Natural killer cell (primary cell): ENCODE results near the gene ARID4B. TPM values are rescaled to one million over a fixed set of nuclear protein-coding genes. Genes with fewer than 3 reads are reported as not detected.

Experiments used
- ATAC-seq, 3 donors: fragments of 150-1000 bp in 2 of 3; fragments of 200-7000 bp in 1 of 3; cut with Tn5 transposase; 1 replicate in 1 of 3; 2 replicates in 2 of 3; pipeline ENCODE4 v1.10.0; 2021; ENCODE audit warnings: mild to moderate bottlenecking in 2 of 3, moderate library complexity in 2 of 3
- DNase-seq, 2 donors: peaks; one replicate each; pipeline versions ENCODE4 v3.0.0 to v3.0.0-alpha.2; 2013 to 2021; ENCODE audit warnings: mixed read lengths in 1 of 2
- H3K27ac ChIP-seq: one replicate; pipeline ENCODE4 v1.5.1; 2013; ENCODE audit warnings: mild to moderate bottlenecking, low read length
- H3K27me3 ChIP-seq: one replicate; pipeline ENCODE4 v1.6.1; 2013; ENCODE audit warnings: low read length; ENCODE audit not compliant: control insufficient read depth, insufficient read depth
- H3K36me3 ChIP-seq: one replicate; pipeline ENCODE4 v1.6.1; 2013; ENCODE audit warnings: low read length; ENCODE audit not compliant: control insufficient read depth, insufficient read depth
- H3K4me1 ChIP-seq: one replicate; pipeline ENCODE4 v1.6.1; 2013; ENCODE audit warnings: low read length; ENCODE audit not compliant: control insufficient read depth, insufficient read depth
- H3K4me3 ChIP-seq: one replicate; pipeline ENCODE4 v1.5.1; 2013; ENCODE audit warnings: low read length
- H3K9me3 ChIP-seq: one replicate; pipeline ENCODE4 v1.6.1; 2013; ENCODE audit warnings: low read length; ENCODE audit not compliant: control insufficient read depth, insufficient read depth
- H3K27ac Mint-ChIP-seq, 2 donors: one replicate each; pipeline ENCODE4 v1.8.0; 2022; ENCODE audit warnings: mild to moderate bottlenecking in 2 of 2, mixed read lengths in 2 of 2, moderate library complexity in 1 of 2
- H3K27me3 Mint-ChIP-seq, 2 donors: one replicate each; pipeline ENCODE4 v1.8.0; 2022; ENCODE audit warnings: low read depth in 2 of 2, mixed read lengths in 2 of 2
- H3K36me3 Mint-ChIP-seq: one replicate; pipeline ENCODE4 v1.8.0; 2022; ENCODE audit warnings: mixed read lengths
- H3K4me1 Mint-ChIP-seq, 2 donors: one replicate each; pipeline ENCODE4 v1.8.0; 2022; ENCODE audit warnings: mixed read lengths in 2 of 2
- H3K4me3 Mint-ChIP-seq: one replicate; pipeline ENCODE4 v1.8.0; 2022; ENCODE audit warnings: mild to moderate bottlenecking, moderate library complexity, mixed read lengths
- H3K9me3 Mint-ChIP-seq, 2 donors: one replicate each; pipeline ENCODE4 v1.8.0; 2022; ENCODE audit warnings: mixed read lengths in 2 of 2
- CTCF ChIP-seq: fragments of 200-600 bp; IDR thresholded peaks from one replicate; pipeline ENCODE4 v1.8.0; 2022; ENCODE audit warnings: antibody characterized with exemption
- WGBS: methylation state at CpG from one replicate; pipeline ENCODE4 v1.1.7; 2013; ENCODE audit warnings: missing lambda C conversion rate; ENCODE audit not compliant: insufficient coverage; 5-methylcytosine and 5-hydroxymethylcytosine counted together
- intact Hi-C: fragments of 100-400 bp; cut with micrococcal nuclease; formaldehyde crosslinking; loops from one replicate; pipeline ENCODE4 v1.14.2; 2022
- total RNA-seq, 4 donors: library from RNA; stranded (reverse); fragments of 120-200 nt in 1 of 4; gene quantifications; one replicate each; pipeline versions ENCODE4 v1.2.3 to v1.2.4, GENCODE V29; 2013 to 2022

ARID4B gene
- total RNA-seq, 3 donors from 2014 or later (not counting 1 experiment from before 2014, with no cell fraction given), result 161 to 189 (median 178) TPM

GRCh38 chr1:235317168-235317567 is 10.8 kb downstream of the ARID4B start:
- no CpG with 5 or more reads among the region's 1 CpG for WGBS

GRCh38 chr1:235315735-235316134 is 12.2 kb downstream of the ARID4B start:
- no peak overlapping the region for H3K4me3 Mint-ChIP-seq
- peaks cover 43% of the 10 kb centered on the region for H3K4me1 ChIP-seq
- no peak for ATAC-seq

More at GRCh38 chr1:235317168-235317567, 10.8 kb downstream of the ARID4B start:
- H3K27ac Mint-ChIP-seq, result peak overlapping the region in 1 of 2 donors; percentile 35
- no peak overlapping the region for H3K4me3 ChIP-seq
- peaks cover 38% of the 10 kb centered on the region for H3K4me1 ChIP-seq
- TF ChIP-seq CTCF, result no peak
- H3K27me3 Mint-ChIP-seq, result no peaks in the 10 kb centered on the region
- H3K27me3 ChIP-seq, result no peaks in the 10 kb centered on the region
- no peaks in the 10 kb centered on the region for H3K9me3 ChIP-seq
- DNase-seq, result no peak
- H3K36me3 Mint-ChIP-seq, result no peaks in the 10 kb centered on the region
- peak overlapping the region; percentile 22 for H3K4me3 Mint-ChIP-seq
- no peak for ATAC-seq
- peaks cover 4% of the 10 kb centered on the region for H3K36me3 ChIP-seq
- intact Hi-C loops, result no loop called here
- H3K9me3 Mint-ChIP-seq, result no peaks in the 10 kb centered on the region
- peaks cover 69 to 75% of the 10 kb centered on the region in 2 donors for H3K4me1 Mint-ChIP-seq
- no peak overlapping the region for H3K27ac ChIP-seq

GRCh38 chr1:235315173-235315572 is 12.8 kb downstream of the ARID4B start:
- DNase-seq (no peak), ATAC-seq (no peak)
- Histone ChIP-seq H3K4me3 (no peak overlapping the region), H3K36me3 (peaks cover 8% of the 10 kb centered on the region), H3K27ac (no peak overlapping the region), H3K4me1 (peaks cover 46% of the 10 kb centered on the region), H3K27me3 (no peaks in the 10 kb centered on the region), H3K9me3 (no peaks in the 10 kb centered on the region)
- Mint-ChIP-seq H3K4me1 (peaks cover 65 to 70% of the 10 kb centered on the region in 2 donors), H3K27ac (no peak overlapping the region), H3K27me3 (no peaks in the 10 kb centered on the region), H3K36me3 (no peaks in the 10 kb centered on the region), H3K4me3 (no peak overlapping the region), H3K9me3 (no peaks in the 10 kb centered on the region)
- 91% methylated on average over 3 of the region's 5 CpGs for WGBS
- intact Hi-C loops, result no loop called here
- no peak for TF ChIP-seq CTCF

More at GRCh38 chr1:235315735-235316134, 12.2 kb downstream of the ARID4B start:
- Mint-ChIP-seq H3K27me3 (no peaks in the 10 kb centered on the region), H3K27ac (no peak overlapping the region), H3K36me3 (no peaks in the 10 kb centered on the region), H3K4me1 (peaks cover 66 to 70% of the 10 kb centered on the region in 2 donors), H3K9me3 (no peaks in the 10 kb centered on the region)
- no peak for DNase-seq
- WGBS, result 100% methylated on average over 1 of the region's 4 CpGs
- Histone ChIP-seq H3K27me3 (no peaks in the 10 kb centered on the region), H3K4me3 (no peak overlapping the region), H3K36me3 (peaks cover 8% of the 10 kb centered on the region), H3K9me3 (no peaks in the 10 kb centered on the region), H3K27ac (no peak overlapping the region)
- no peak for TF ChIP-seq CTCF
- intact Hi-C loops, result no loop called here
